Measurements from ENCODE around the gene PLOD2.

GRCh38 chr3:146129750-146130149 is 31.2 kb downstream of the PLOD2 start:
- TF ChIP-seq, protein P1, sequence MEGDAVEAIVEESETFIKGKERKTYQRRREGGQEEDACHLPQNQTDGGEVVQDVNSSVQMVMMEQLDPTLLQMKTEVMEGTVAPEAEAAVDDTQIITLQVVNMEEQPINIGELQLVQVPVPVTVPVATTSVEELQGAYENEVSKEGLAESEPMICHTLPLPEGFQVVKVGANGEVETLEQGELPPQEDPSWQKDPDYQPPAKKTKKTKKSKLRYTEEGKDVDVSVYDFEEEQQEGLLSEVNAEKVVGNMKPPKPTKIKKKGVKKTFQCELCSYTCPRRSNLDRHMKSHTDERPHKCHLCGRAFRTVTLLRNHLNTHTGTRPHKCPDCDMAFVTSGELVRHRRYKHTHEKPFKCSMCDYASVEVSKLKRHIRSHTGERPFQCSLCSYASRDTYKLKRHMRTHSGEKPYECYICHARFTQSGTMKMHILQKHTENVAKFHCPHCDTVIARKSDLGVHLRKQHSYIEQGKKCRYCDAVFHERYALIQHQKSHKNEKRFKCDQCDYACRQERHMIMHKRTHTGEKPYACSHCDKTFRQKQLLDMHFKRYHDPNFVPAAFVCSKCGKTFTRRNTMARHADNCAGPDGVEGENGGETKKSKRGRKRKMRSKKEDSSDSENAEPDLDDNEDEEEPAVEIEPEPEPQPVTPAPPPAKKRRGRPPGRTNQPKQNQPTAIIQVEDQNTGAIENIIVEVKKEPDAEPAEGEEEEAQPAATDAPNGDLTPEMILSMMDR (IDR thresholded peaks at IDR 0.05; ENCODE audit: low read depth, low read length, missing input control): no peak
- peak in 1 of 2 donors; percentile 25 for TF ChIP-seq RAD21 (IDR thresholded peaks at IDR 0.05)
- peak; percentile 84 for TF ChIP-seq FOXA1 (IDR thresholded peaks at IDR 0.05)
- no peak for TF ChIP-seq EGR1 (IDR thresholded peaks at IDR 0.05; ENCODE audit: low read depth in 2 of 2)
- TF ChIP-seq JUND (IDR thresholded peaks at IDR 0.05): peak in 1 of 2 donors; percentile 55
- no peak for TF ChIP-seq GABPA (IDR thresholded peaks at IDR 0.05 in 1 of 2, conservative IDR thresholded peaks at IDR 0.05 in 1 of 2)
- no peak for TF ChIP-seq HNF4G (IDR thresholded peaks at IDR 0.05)
- no peak for TF ChIP-seq TAF1 (conservative IDR thresholded peaks at IDR 0.05)
- peak; percentile 49 for TF ChIP-seq YY1 (IDR thresholded peaks at IDR 0.05)
- peak; percentile 18 for TF ChIP-seq ZBTB33 (IDR thresholded peaks at IDR 0.05)
- peak; percentile 26 for TF ChIP-seq REST (IDR thresholded peaks at IDR 0.05)
- no peak for TF ChIP-seq MAX (IDR thresholded peaks at IDR 0.05)
- no peak for TF ChIP-seq ATF3 (IDR thresholded peaks at IDR 0.05)

Data from liver (tissue), 3 donors.